T-cell (primary cell): ENCODE data around the gene HOXA3. TPM values are rescaled to one million over a fixed set of nuclear protein-coding genes. Genes with fewer than 3 reads are reported as not detected.

Experiments used
- ATAC-seq, 4 experiments: fragments of 200-7000 bp in 3 of 4; fragments of 150-1000 bp in 1 of 4; cut with Tn5 transposase; replicated peaks in 1 of 4; 1 replicate in 3 of 4; 2 replicates in 1 of 4; pipeline ENCODE4 v1.10.0; 2021; ENCODE audit warnings: moderate library complexity in 3 of 4, mild to moderate bottlenecking in 2 of 4, moderate number of reproducible peaks in 1 of 4
- CTCF ChIA-PET, 2 donors: fragments of 300-600 bp; sonication (Branson Sonifier 250); formaldehyde crosslinking; loops; one replicate each; lab custom pipeline; 2022; ENCODE audit warnings: antibody characterized with exemption in 2 of 2; lab: Charles Lee
- POLR2A ChIA-PET, 2 donors: fragments of 300-600 bp; sonication (Branson Sonifier 250); formaldehyde crosslinking; loops; one replicate each; lab custom pipeline; 2022; ENCODE audit warnings: antibody characterized with exemption in 2 of 2; lab: Charles Lee
- DNase-seq, 35 experiments: peaks; one replicate each; pipeline versions ENCODE4 v3.0.0 to v3.0.0-alpha.2; 2013 to 2023
- H3K27ac ChIP-seq: one replicate; pipeline ENCODE4 v1.5.1; 2013; ENCODE audit warnings: low read length
- H3K27me3 ChIP-seq, 2 experiments: replicated peaks in 1 of 2; 1 replicate in 1 of 2; 2 replicates in 1 of 2; pipeline versions ENCODE4 v1.6.1 to v1.7.0; 2013; ENCODE audit warnings: low read length in 1 of 2, mixed read lengths in 1 of 2; ENCODE audit not compliant: control insufficient read depth in 2 of 2, insufficient read depth in 2 of 2; ENCODE audit errors: extremely low read depth in 1 of 2
- H3K36me3 ChIP-seq, 2 donors: 1 replicate in 1 of 2; 2 replicates in 1 of 2; pipeline versions ENCODE4 v1.6.1 to v1.7.0; 2013; ENCODE audit warnings: low read length in 1 of 2; ENCODE audit not compliant: control insufficient read depth in 2 of 2, insufficient read depth in 1 of 2; ENCODE audit errors: extremely low read depth in 1 of 2
- H3K4me1 ChIP-seq, 2 experiments: 1 replicate in 1 of 2; 2 replicates in 1 of 2; pipeline versions ENCODE4 v1.6.1 to v1.7.0; 2013; ENCODE audit warnings: low read length in 2 of 2, mixed read lengths in 1 of 2; ENCODE audit not compliant: insufficient read depth in 2 of 2, control insufficient read depth in 1 of 2; ENCODE audit errors: extremely low read depth in 1 of 2
- H3K4me3 ChIP-seq, 2 donors: 1 replicate in 1 of 2; 2 replicates in 1 of 2; pipeline versions ENCODE4 v1.5.1 to v1.7.0; 2013; ENCODE audit warnings: mild to moderate bottlenecking in 2 of 2, low read length in 1 of 2, moderate library complexity in 1 of 2; ENCODE audit not compliant: control insufficient read depth in 1 of 2; ENCODE audit errors: extremely low read depth in 1 of 2
- H3K9me3 ChIP-seq: 2 replicates; pipeline ENCODE4 v1.7.0; 2013
- H3K27ac Mint-ChIP-seq, 2 donors: one replicate each; pipeline ENCODE4 v1.8.0; 2020 to 2021; ENCODE audit warnings: mild to moderate bottlenecking in 2 of 2, mixed read lengths in 2 of 2
- H3K27me3 Mint-ChIP-seq, 2 donors: one replicate each; pipeline ENCODE4 v1.8.0; 2021 to 2022; ENCODE audit warnings: mixed read lengths in 2 of 2
- H3K36me3 Mint-ChIP-seq: one replicate; pipeline ENCODE4 v1.8.0; 2021; ENCODE audit warnings: mixed read lengths
- H3K4me1 Mint-ChIP-seq, 3 donors: one replicate each; pipeline ENCODE4 v1.8.0; 2020 to 2022; ENCODE audit warnings: mixed read lengths in 3 of 3, mild to moderate bottlenecking in 1 of 3
- H3K4me3 Mint-ChIP-seq, 3 donors: one replicate each; pipeline ENCODE4 v1.8.0; 2020 to 2022; ENCODE audit warnings: mild to moderate bottlenecking in 3 of 3, mixed read lengths in 3 of 3, moderate library complexity in 3 of 3
- H3K9me3 Mint-ChIP-seq, 3 donors: one replicate each; pipeline ENCODE4 v1.8.0; 2020 to 2022; ENCODE audit warnings: mixed read lengths in 3 of 3
- WGBS: methylation state at CpG from one replicate; pipeline ENCODE4 v1.1.5; 2013; ENCODE audit warnings: missing lambda C conversion rate; ENCODE audit not compliant: insufficient coverage; 5-methylcytosine and 5-hydroxymethylcytosine counted together
- total RNA-seq, 35 experiments: library from RNA in 6 of 35; stranded (reverse) in 6 of 35; fragments of 120-200 nt in 1 of 35; gene quantifications; one replicate each; pipeline versions ENCODE4 v1.2.1 to v1.2.4 and lab custom pipeline; 2013 to 2026

The HOXA3 gene
- total RNA-seq, 5 donors from 2014 or later (not counting 1 experiment from before 2014, with no cell fraction given), result 0.79 to 1.4 TPM; not detected in 3

- Histone ChIP-seq H3K36me3 (no peaks in the 10 kb centered on the region), H3K27me3 (peaks cover 0 to 24% of the 10 kb centered on the region in 2 experiments), H3K4me3 (no peak overlapping the region), H3K27ac (no peak overlapping the region), H3K9me3 (no peaks in the 10 kb centered on the region), H3K4me1 (no peaks in the 10 kb centered on the region)
- WGBS, result 95% methylated on average over 37 of the region's 66 CpGs
- H3K4me1 Mint-ChIP-seq, result no peaks in the 10 kb centered on the region
- no peaks in the 10 kb centered on the region for H3K36me3 Mint-ChIP-seq
- H3K27me3 Mint-ChIP-seq, result peaks cover 3 to 15% of the 10 kb centered on the region in 2 donors
- no peak overlapping the region for H3K27ac Mint-ChIP-seq
- CTCF ChIA-PET, result no interaction called here
- no peaks in the 10 kb centered on the region for H3K9me3 Mint-ChIP-seq
- H3K4me3 Mint-ChIP-seq, result no peak overlapping the region
- POLR2A ChIA-PET, result interaction anchor here in 1 of 2 donors (0.6 kb wide), 1 partner anchor 1839 kb away, joined by 3 read pairs; no protein-coding TSS in a partner anchor
- no peak for ATAC-seq
- DNase-seq, result no peak
Measured at GRCh38 chr7:27110186-27111031, 42.0 kb downstream of the HOXA3 start.

DNA sequence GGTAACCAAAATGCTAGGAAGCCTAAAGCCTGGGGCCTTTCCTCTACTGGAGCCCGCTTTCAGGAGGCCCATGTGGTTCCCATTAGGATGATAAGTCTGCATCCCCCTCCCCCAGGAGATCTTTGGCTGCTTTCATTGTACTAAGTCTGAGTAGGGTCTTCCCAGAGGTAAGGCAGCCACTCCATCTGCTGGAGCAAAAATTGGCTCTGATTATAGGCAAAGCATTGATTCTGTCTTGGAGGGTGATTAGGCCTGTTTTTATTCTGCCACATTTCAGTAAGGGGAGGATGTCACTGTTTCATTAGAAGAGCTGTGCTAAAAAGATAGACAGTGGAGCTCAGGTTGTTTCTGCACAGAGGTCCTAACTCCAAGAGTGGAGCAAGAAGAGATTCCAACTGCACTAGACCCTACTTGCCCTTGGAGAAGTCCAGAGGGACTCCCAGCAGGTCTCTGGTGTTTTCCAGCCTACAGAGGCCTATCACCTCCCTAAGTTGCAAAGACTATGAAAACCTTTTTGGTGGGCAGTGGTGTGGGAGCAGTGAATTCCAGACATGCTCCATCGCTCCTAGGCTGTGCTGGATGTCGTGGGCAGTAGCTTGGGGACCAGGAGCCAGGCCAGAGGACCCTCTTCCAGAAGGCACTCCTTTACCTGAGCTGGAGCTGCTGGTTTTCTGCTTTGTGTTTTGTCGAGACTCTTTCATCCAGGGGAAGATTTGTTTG, 42.8 kb downstream of the HOXA3 start:
- peaks cover 0 to 22% of the 10 kb centered on the region in 2 experiments for H3K27me3 ChIP-seq
- no peaks in the 10 kb centered on the region for H3K36me3 ChIP-seq
- POLR2A ChIA-PET, result interaction anchor here in 1 of 2 donors (0.6 kb wide), 1 partner anchor 1838 kb away, joined by 3 read pairs; no protein-coding TSS in a partner anchor
- Mint-ChIP-seq H3K27ac (no peak overlapping the region), H3K4me1 (no peaks in the 10 kb centered on the region), H3K36me3 (no peaks in the 10 kb centered on the region), H3K9me3 (no peaks in the 10 kb centered on the region), H3K27me3 (peaks cover 7 to 22% of the 10 kb centered on the region in 2 donors), H3K4me3 (no peak overlapping the region)
- DNase-seq (no peak), ATAC-seq (no peak)
- H3K4me1 ChIP-seq, result no peaks in the 10 kb centered on the region
- no peak overlapping the region for H3K27ac ChIP-seq
- WGBS, result 84% methylated on average over 3 of the region's 4 CpGs
- no peaks in the 10 kb centered on the region for H3K9me3 ChIP-seq
- no peak overlapping the region for H3K4me3 ChIP-seq
- CTCF ChIA-PET, result no interaction called here

DNA sequence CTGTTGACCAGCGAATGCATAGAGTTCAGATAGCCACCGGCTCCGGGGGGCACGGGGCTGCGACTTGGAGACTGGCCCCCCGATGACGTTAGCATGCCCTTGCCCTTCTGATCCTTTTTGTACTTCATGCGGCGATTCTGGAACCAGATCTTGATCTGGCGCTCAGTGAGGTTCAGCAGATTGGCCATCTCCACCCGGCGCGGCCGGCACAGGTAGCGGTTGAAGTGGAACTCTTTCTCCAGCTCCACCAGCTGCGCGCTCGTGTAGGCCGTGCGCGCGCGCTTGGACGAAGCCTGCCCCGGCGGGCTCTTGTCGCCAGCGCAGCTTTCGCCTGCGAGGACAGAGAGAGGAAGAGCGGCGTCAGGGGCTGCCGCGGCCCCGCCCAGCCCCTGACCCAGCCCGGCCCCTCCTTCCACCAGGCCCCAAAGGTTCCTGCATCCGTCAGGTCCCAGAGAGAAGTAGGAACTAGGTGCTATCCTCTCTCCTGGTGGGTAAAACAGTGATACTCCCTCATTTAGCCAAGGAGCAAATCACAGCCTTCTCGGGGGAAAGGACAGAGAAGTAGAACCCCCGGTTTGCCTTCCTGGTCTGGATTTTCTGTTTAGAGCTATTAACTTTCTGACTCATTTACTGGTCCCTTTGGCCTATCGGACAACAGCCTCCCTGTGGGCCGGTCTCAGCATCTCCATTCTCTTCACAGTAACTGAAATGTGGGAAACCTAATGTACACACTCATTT, 43.8 kb downstream of the HOXA3 start:
- Histone ChIP-seq H3K4me1 (no peaks in the 10 kb centered on the region), H3K36me3 (no peaks in the 10 kb centered on the region), H3K27ac (no peak overlapping the region), H3K27me3 (peaks cover 5 to 30% of the 10 kb centered on the region in 2 experiments), H3K4me3 (no peak overlapping the region), H3K9me3 (no peaks in the 10 kb centered on the region)
- Mint-ChIP-seq H3K9me3 (no peaks in the 10 kb centered on the region), H3K27ac (no peak overlapping the region), H3K36me3 (no peaks in the 10 kb centered on the region), H3K4me3 (no peak overlapping the region), H3K4me1 (peaks cover 4 to 5% (median 5%) of the 10 kb centered on the region in 3 donors), H3K27me3 (peaks cover 17 to 29% of the 10 kb centered on the region in 2 donors)
- no peak for ATAC-seq
- ChIA-PET CTCF (interaction anchor here in 1 of 2 donors (0.6 kb wide), 1 partner anchor 422 kb away, joined by 14 read pairs; no protein-coding TSS in a partner anchor), POLR2A (no interaction called here)
- WGBS, result 95% methylated on average over 28 of the region's 41 CpGs
- DNase-seq, result no peak

GRCh38 chr7:27107391-27108381, 44.7 kb downstream of the HOXA3 start:
- ChIA-PET CTCF (interaction anchor here in 1 of 2 donors (0.6 kb wide), 1 partner anchor 421 kb away, joined by 14 read pairs; no protein-coding TSS in a partner anchor), POLR2A (no interaction called here)
- H3K27me3 ChIP-seq, result peaks cover 5 to 32% of the 10 kb centered on the region in 2 experiments
- no peaks in the 10 kb centered on the region for H3K9me3 ChIP-seq
- peaks cover 9 to 12% (median 10%) of the 10 kb centered on the region in 3 donors for H3K4me1 Mint-ChIP-seq
- no peak overlapping the region for H3K4me3 ChIP-seq
- WGBS, result 89% methylated on average over 26 of the region's 47 CpGs
- no peak overlapping the region for H3K4me3 Mint-ChIP-seq
- peaks cover 26 to 38% of the 10 kb centered on the region in 2 donors for H3K27me3 Mint-ChIP-seq
- no peaks in the 10 kb centered on the region for H3K9me3 Mint-ChIP-seq
- H3K36me3 Mint-ChIP-seq, result no peaks in the 10 kb centered on the region
- no peak overlapping the region for H3K27ac ChIP-seq
- ATAC-seq, result no peak
- H3K27ac Mint-ChIP-seq, result no peak overlapping the region
- peaks cover 0 to 3% of the 10 kb centered on the region in 2 experiments for H3K4me1 ChIP-seq
- H3K36me3 ChIP-seq, result no peaks in the 10 kb centered on the region
- DNase-seq, result no peak

DNA sequence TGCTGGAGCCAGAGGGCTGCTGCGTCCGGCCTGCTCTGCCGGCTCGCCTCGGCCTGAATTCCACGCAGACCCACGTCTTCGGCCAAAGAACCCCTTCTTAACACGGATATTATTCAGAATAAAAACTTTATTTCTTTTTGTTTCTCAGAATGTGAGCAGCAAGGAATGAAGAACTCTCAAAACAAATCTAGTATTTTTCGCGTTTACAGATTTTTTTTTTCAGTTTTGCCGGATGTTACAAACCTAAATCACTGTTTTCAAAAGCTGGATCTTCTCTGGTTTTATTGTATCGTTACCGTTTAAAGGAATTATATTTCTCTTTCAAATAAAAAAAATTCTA, 45.5 kb downstream of the HOXA3 start:
- POLR2A ChIA-PET, result no interaction called here
- H3K36me3 ChIP-seq, result no peaks in the 10 kb centered on the region
- peaks cover 31 to 44% of the 10 kb centered on the region in 2 donors for H3K27me3 Mint-ChIP-seq
- H3K4me1 Mint-ChIP-seq, result peaks cover 15 to 18% (median 16%) of the 10 kb centered on the region in 3 donors
- ATAC-seq, result no peak
- H3K27ac Mint-ChIP-seq, result no peak overlapping the region
- H3K4me3 ChIP-seq, result no peak overlapping the region
- H3K4me3 Mint-ChIP-seq, result no peak overlapping the region
- no peaks in the 10 kb centered on the region for H3K9me3 ChIP-seq
- no peak for DNase-seq
- no peak overlapping the region for H3K27ac ChIP-seq
- H3K4me1 ChIP-seq, result peaks cover 0 to 9% of the 10 kb centered on the region in 2 experiments
- peaks cover 5 to 39% of the 10 kb centered on the region in 2 experiments for H3K27me3 ChIP-seq
- CTCF ChIA-PET, result no interaction called here
- H3K9me3 Mint-ChIP-seq, result no peaks in the 10 kb centered on the region
- WGBS, result 93% methylated on average over 9 of the region's 14 CpGs
- H3K36me3 Mint-ChIP-seq, result no peaks in the 10 kb centered on the region
